Measurements from ENCODE around the gene GLRX3.

GRCh38 chr10:130188195-130189175 is 52.3 kb downstream of the GLRX3 start:
- TF ChIP-seq RAD21 (IDR thresholded peaks at IDR 0.05; ENCODE audit: low read length) (no peak), SMC3 (IDR thresholded peaks at IDR 0.05; ENCODE audit: low read depth, low read length) (no peak), RFX5 (IDR thresholded peaks at IDR 0.05; ENCODE audit: low read length) (no peak), CTCF (IDR thresholded peaks at IDR 0.05) (no peak), MEF2A (IDR thresholded peaks at IDR 0.05; ENCODE audit: borderline replicate concordance, low read depth) (no peak), JUND (IDR thresholded peaks at IDR 0.05) (no peak), USF2 (IDR thresholded peaks at IDR 0.05; ENCODE audit: borderline replicate concordance, low read depth, low read length) (no peak), CHD2 (IDR thresholded peaks at IDR 0.05; ENCODE audit: low read length, partially characterized antibody) (no peak)
